Lower lobe of right lung (tissue), 2 donors: ENCODE data around the gene KCTD1. TPM values are rescaled to one million over a fixed set of nuclear protein-coding genes. Genes with fewer than 3 reads are reported as not detected.

Source experiments
- ATAC-seq, 2 donors: fragments of 200-7000 bp; cut with Tn5 transposase; one replicate each; pipeline ENCODE4 v1.9.1; 2020 to 2022; ENCODE audit warnings: mild to moderate bottlenecking in 2 of 2, moderate library complexity in 2 of 2
- DNase-seq: peaks from one replicate; pipeline ENCODE4 v3.0.0-alpha.2; 2020
- H3K27ac ChIP-seq: fragments of 200-600 bp; one replicate; pipeline ENCODE4 v1.8.0; 2022
- H3K27me3 ChIP-seq: fragments of 200-600 bp; one replicate; pipeline ENCODE4 v1.8.0; 2022; ENCODE audit warnings: low read depth
- H3K36me3 ChIP-seq: fragments of 200-600 bp; one replicate; pipeline ENCODE4 v1.8.0; 2022; ENCODE audit warnings: mild to moderate bottlenecking
- H3K4me1 ChIP-seq: fragments of 200-600 bp; one replicate; pipeline ENCODE4 v1.8.0; 2022
- H3K4me3 ChIP-seq: fragments of 200-600 bp; one replicate; pipeline ENCODE4 v1.8.0; 2022; ENCODE audit warnings: mild to moderate bottlenecking
- H3K9me3 ChIP-seq: fragments of 200-600 bp; one replicate; pipeline ENCODE4 v1.8.0; 2022
- intact Hi-C: fragments of 100-400 bp; cut with DNase I; formaldehyde crosslinking; loops from one replicate; pipeline ENCODE4 v1.11.0; 2022
- total RNA-seq: library from RNA; stranded (reverse); fragmentation: NEBNext Ultra II Directional; extraction: Animal tissue kit (Norgen Biotek cat#: 25700); gene quantifications from one replicate; pipeline ENCODE4 v1.2.1, GENCODE V29; 2021
- TF ChIP-seq, protein P1 (sequence below): fragments of 200-600 bp; IDR thresholded peaks from one replicate; pipeline ENCODE4 v1.8.0; 2022; ENCODE audit warnings: antibody characterized with exemption, mild to moderate bottlenecking
- donor health status: DM: no; HTN: yes; CAD: no; lungs with severe emphysema.

Gene KCTD1
- total RNA-seq, 1 donor from 2014 or later: 9.0 TPM

DNA sequence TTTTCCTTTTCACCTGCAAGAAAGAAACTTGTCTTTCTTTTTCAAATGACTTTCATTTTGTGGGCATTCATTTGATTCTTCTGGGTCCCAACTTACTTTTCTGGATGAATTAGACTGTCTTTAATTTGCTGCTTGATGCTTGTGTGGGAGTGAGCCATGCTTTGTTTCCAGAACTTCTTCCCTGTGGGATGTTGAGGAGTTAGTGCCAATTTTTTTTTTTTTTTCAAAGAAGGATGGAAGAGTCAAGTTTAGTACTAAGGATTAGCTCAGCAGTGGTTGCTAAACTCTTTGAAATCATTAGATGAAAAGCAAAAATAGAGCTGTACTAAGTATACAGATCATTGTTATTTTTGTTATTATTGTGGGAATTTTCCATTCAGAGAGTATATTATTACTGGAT is 17.2 kb upstream of the KCTD1 start:
- Histone ChIP-seq H3K9me3 (no peaks in the 10 kb centered on the region), H3K27me3 (no peaks in the 10 kb centered on the region), H3K4me1 (no peaks in the 10 kb centered on the region), H3K4me3 (no peak overlapping the region), H3K27ac (no peak overlapping the region), H3K36me3 (no peaks in the 10 kb centered on the region)
- DNase-seq (no peak), ATAC-seq (no peak)
- TF ChIP-seq, protein P1, sequence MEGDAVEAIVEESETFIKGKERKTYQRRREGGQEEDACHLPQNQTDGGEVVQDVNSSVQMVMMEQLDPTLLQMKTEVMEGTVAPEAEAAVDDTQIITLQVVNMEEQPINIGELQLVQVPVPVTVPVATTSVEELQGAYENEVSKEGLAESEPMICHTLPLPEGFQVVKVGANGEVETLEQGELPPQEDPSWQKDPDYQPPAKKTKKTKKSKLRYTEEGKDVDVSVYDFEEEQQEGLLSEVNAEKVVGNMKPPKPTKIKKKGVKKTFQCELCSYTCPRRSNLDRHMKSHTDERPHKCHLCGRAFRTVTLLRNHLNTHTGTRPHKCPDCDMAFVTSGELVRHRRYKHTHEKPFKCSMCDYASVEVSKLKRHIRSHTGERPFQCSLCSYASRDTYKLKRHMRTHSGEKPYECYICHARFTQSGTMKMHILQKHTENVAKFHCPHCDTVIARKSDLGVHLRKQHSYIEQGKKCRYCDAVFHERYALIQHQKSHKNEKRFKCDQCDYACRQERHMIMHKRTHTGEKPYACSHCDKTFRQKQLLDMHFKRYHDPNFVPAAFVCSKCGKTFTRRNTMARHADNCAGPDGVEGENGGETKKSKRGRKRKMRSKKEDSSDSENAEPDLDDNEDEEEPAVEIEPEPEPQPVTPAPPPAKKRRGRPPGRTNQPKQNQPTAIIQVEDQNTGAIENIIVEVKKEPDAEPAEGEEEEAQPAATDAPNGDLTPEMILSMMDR: no peak
- intact Hi-C loops: no loop called here

- Histone ChIP-seq H3K27ac (no peak overlapping the region), H3K4me1 (no peaks in the 10 kb centered on the region), H3K9me3 (no peaks in the 10 kb centered on the region), H3K4me3 (no peak overlapping the region), H3K27me3 (no peaks in the 10 kb centered on the region), H3K36me3 (no peaks in the 10 kb centered on the region)
- ATAC-seq (no peak), DNase-seq (no peak)
- TF ChIP-seq, protein P1: no peak
- intact Hi-C loops: no loop called here
These were observed 14.7 kb upstream of the KCTD1 start for GRCh38 chr18:26563024-26563423.

DNA sequence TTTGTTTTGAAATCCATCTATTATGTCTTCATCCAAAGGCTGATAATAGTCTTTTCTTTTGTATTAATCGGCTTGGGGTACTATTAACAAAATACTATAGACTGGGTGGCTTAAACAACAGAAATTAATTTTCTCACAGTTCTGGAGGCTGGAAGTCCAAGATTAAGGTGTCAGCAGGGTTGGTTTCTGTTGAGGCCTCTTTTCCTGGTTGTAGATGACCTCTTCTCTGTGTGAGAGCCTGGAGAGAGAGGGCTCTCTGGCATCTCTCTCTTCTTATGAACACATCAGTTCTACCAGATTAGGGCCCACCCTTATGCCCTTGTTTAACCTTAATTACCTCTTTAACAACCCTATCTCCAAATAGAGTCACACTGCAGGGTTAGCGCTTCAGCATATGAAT is 14.2 kb upstream of the KCTD1 start:
- no peak for ATAC-seq
- Histone ChIP-seq H3K36me3 (no peaks in the 10 kb centered on the region), H3K9me3 (no peaks in the 10 kb centered on the region), H3K27ac (no peak overlapping the region), H3K27me3 (no peaks in the 10 kb centered on the region), H3K4me1 (no peaks in the 10 kb centered on the region), H3K4me3 (no peak overlapping the region)
- no peak for DNase-seq
- intact Hi-C loops: no loop called here
- TF ChIP-seq, protein P1: no peak

DNA sequence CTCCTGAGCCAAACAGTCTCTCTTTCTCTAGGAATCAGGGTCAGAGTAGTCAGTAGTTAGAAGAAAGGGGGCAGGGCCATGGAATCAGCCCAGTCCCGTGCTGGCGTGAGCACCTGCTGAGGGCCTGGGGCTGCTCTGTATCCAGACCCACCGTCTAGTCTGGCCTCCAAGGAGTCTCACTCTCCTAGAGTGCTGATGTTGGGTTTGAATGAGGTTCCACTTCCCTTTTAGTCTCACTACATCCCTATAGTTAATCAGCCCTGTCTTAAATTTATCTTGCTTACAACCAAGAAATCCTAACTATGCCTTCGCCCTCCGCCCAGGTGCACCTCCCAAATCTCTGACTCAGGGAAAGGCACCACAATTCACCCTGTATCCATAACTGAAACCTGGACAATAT is 13.4 kb upstream of the KCTD1 start:
- Histone ChIP-seq H3K4me3 (no peak overlapping the region), H3K36me3 (no peaks in the 10 kb centered on the region), H3K9me3 (no peaks in the 10 kb centered on the region), H3K27ac (no peak overlapping the region), H3K27me3 (no peaks in the 10 kb centered on the region), H3K4me1 (no peaks in the 10 kb centered on the region)
- no peak for ATAC-seq
- intact Hi-C loops: no loop called here
- no peak for DNase-seq
- TF ChIP-seq, protein P1: no peak

DNA sequence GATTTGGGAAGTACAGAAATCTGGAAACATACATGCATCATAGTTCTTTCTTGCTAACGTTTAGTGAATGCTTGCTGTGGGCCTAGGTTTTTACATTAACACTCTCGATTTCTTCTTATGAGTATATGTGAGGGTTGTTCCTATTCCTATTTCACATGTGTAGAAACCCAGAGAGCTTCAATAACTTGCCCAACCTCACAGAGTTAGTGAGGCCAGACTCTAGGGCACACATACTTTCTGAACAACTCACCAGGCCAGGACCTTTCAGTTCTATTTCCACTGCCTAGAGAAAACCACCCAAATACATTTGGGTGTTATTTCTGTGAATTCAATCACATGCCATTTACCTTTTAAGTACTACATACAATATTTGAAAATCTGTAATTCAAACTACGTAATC is 8.2 kb upstream of the KCTD1 start:
- no peak for DNase-seq
- no peaks in the 10 kb centered on the region for H3K4me1 ChIP-seq
- TF ChIP-seq, protein P1: no peak
- intact Hi-C loops: no loop called here
- no peak overlapping the region for H3K27ac ChIP-seq
- H3K4me3 ChIP-seq: no peak overlapping the region
- peaks cover 19% of the 10 kb centered on the region for H3K27me3 ChIP-seq
- no peaks in the 10 kb centered on the region for H3K9me3 ChIP-seq
- no peaks in the 10 kb centered on the region for H3K36me3 ChIP-seq
- ATAC-seq: no peak
